ENCODE measurements around the gene TCP11. TPM values are rescaled to one million over a fixed set of nuclear protein-coding genes. Genes with fewer than 3 reads are reported as not detected.

The TCP11 gene
- total RNA-seq, 1 experiment from 2014 or later = not detected

- H3K79me2 ChIP-seq (ENCODE audit: insufficient read depth, low read length) = no peaks in the 10 kb centered on the region
- H3K79me1 ChIP-seq (ENCODE audit: insufficient read depth, low read depth, low read length, poor library complexity, severe bottlenecking) = no peaks in the 10 kb centered on the region
- H3K4ac ChIP-seq (ENCODE audit: low read depth, low read length) = no peak overlapping the region
- H3K23ac ChIP-seq (ENCODE audit: insufficient read length, low read depth, low read length) = no peak overlapping the region
- H3K4me2 ChIP-seq (ENCODE audit: insufficient read depth, insufficient read length, low read length) = no peak overlapping the region
- H4K8ac ChIP-seq (replicated peaks; ENCODE audit: insufficient read length, low read depth, low read length) = no peak overlapping the region
- Mint-ChIP-seq H3K27me3 (ENCODE audit: low read depth) (peaks cover 40% of the 10 kb centered on the region), H3K9me3 (no peaks in the 10 kb centered on the region), H3K4me3 (no peak overlapping the region), H3K27ac (no peak overlapping the region), H3K4me1 (peaks cover 2 to 7% of the 10 kb centered on the region in 2 experiments; a peak in 3 of 4 replicates), H3K36me3 (ENCODE audit: insufficient read depth in 1 of 3, low read depth in 3 of 3) (no peaks in the 10 kb centered on the region)
- H3K23me2 ChIP-seq (ENCODE audit: insufficient read length, low read depth, low read length, poor library complexity, severe bottlenecking) = no peaks in the 10 kb centered on the region
- no peak overlapping the region for H2AFZ ChIP-seq (ENCODE audit: low read length)
- no peak for DNase-seq
- H2AK5ac ChIP-seq (ENCODE audit: insufficient read length, low read length) = no peak overlapping the region
- no peak overlapping the region for H2BK20ac ChIP-seq (ENCODE audit: low read depth, low read length, poor library complexity, severe bottlenecking)
- H2BK15ac ChIP-seq (ENCODE audit: low read depth, low read length) = no peak overlapping the region
- H3K4me1 ChIP-seq (ENCODE audit: insufficient read depth, low read length) = no peaks in the 10 kb centered on the region
- H3K27me3 ChIP-seq (ENCODE audit: insufficient read depth, low read length) = no peaks in the 10 kb centered on the region
- H3K9me3 ChIP-seq (ENCODE audit: control insufficient read depth, low read depth, low read length) = no peaks in the 10 kb centered on the region
- no peak overlapping the region for H2BK120ac ChIP-seq (ENCODE audit: low read depth, low read length, poor library complexity, severe bottlenecking)
- H3T11ph ChIP-seq (ENCODE audit: low read length) = no peak overlapping the region
- H3K27ac ChIP-seq (ENCODE audit: insufficient read length, low read depth, low read length) = no peak overlapping the region
- H3K56ac ChIP-seq (ENCODE audit: insufficient read length, low read depth, low read length) = no peak overlapping the region
- H4K91ac ChIP-seq (ENCODE audit: insufficient read length, low read depth, low read length) = no peak overlapping the region
- no peak overlapping the region for H2BK5ac ChIP-seq (ENCODE audit: insufficient read length, low read length)
- no peak overlapping the region for H3K14ac ChIP-seq (ENCODE audit: insufficient read depth, low read length)
- no peak overlapping the region for H3K18ac ChIP-seq (ENCODE audit: insufficient read length, low read depth, low read length)
- no peak overlapping the region for H3K9ac ChIP-seq (ENCODE audit: extremely low read depth, insufficient read length, low read length)
- H4K20me1 ChIP-seq (ENCODE audit: control insufficient read depth, insufficient read depth, insufficient read length) = no peaks in the 10 kb centered on the region
- no peak overlapping the region for H4K5ac ChIP-seq (ENCODE audit: insufficient read length, low read depth, low read length)
- no peak overlapping the region for H2BK12ac ChIP-seq (ENCODE audit: insufficient read length, low read depth, low read length)
- TF ChIP-seq CTCF (conservative IDR thresholded peaks at IDR 0.05) = no peak
Observed at GRCh38 chr6:35158520-35158919, 17.4 kb upstream of the TCP11 start.
